T-helper 1 cell treated with Interleukin-12 subunit alpha and Interleukin-12 subunit beta and Interleukin-4 antibody, amounts not matched to agents 30 ng/mL and 1 ng/mL, for 36 hours (primary cell): Measurements from ENCODE around the gene MARS1. TPM values are rescaled to one million over a fixed set of nuclear protein-coding genes. Genes with fewer than 3 reads are reported as not detected.

Experiments
- total RNA-seq: library from RNA; stranded (reverse); gene quantifications from 2 replicates; pipeline ENCODE4 v1.2.3, GENCODE V29; 2022

The MARS1 gene
- total RNA-seq, 1 donor from 2014 or later: 224 TPM

Other genes with a start within 250 kb of the MARS1 start
- 4.2 and 5.7 TPM in 2 replicates for gene STAC3, start 236.9 kb upstream of the MARS1 start, total RNA-seq
- 67.4 and 68.3 TPM in 2 replicates for gene R3HDM2, start 57.0 kb upstream of the MARS1 start, total RNA-seq
- not detected in 2 replicates for gene INHBC, start 53.3 kb upstream of the MARS1 start, total RNA-seq
- 0.07 TPM in 1 of 2 replicates, not detected in the other for gene INHBE, start 32.8 kb upstream of the MARS1 start, total RNA-seq
- 0.51 and 0.76 TPM in 2 replicates for gene GLI1, start 28.3 kb upstream of the MARS1 start, total RNA-seq
- gene ARHGAP9, start 8.2 kb upstream of the MARS1 start, total RNA-seq: 190 and 192 TPM in 2 replicates
- 20.1 and 22.0 TPM in 2 replicates for gene DDIT3, start 32.4 kb downstream of the MARS1 start, total RNA-seq
- gene MBD6, start 34.8 kb downstream of the MARS1 start, total RNA-seq: 73.2 and 84.8 TPM in 2 replicates
- gene DCTN2, start 59.1 kb downstream of the MARS1 start, total RNA-seq: 88.6 and 89.2 TPM in 2 replicates
- gene KIF5A, start 62.0 kb downstream of the MARS1 start, total RNA-seq: 1.5 and 2.2 TPM in 2 replicates
- 24.8 and 26.3 TPM in 2 replicates for gene PIP4K2C, start 103.1 kb downstream of the MARS1 start, total RNA-seq
- gene DTX3, start 116.8 kb downstream of the MARS1 start, total RNA-seq: 25.7 and 27.5 TPM in 2 replicates
- 0.34 and 0.51 TPM in 2 replicates for gene ARHGEF25, start 123.4 kb downstream of the MARS1 start, total RNA-seq
- gene B4GALNT1, start 145.1 kb downstream of the MARS1 start, total RNA-seq: 4.3 and 4.5 TPM in 2 replicates
- gene OS9, start 206.1 kb downstream of the MARS1 start, total RNA-seq: 161 and 162 TPM in 2 replicates